Fibroblast of lung (primary cell): ENCODE data around the gene ANKRD17.

Experiments
- CTCF ChIP-seq, 2 donors: IDR thresholded peaks in 1 of 2; conservative IDR thresholded peaks in 1 of 2; 1 replicate in 1 of 2; 2 replicates in 1 of 2; pipeline ENCODE4 v1.5.1; 2011 to 2012; ENCODE audit warnings: low read length in 2 of 2, control low read depth in 1 of 2, inconsistent platforms in 1 of 2, low read depth in 1 of 2, mild to moderate bottlenecking in 1 of 2
- EZH2 ChIP-seq: IDR thresholded peaks from 2 replicates; pipeline ENCODE4 v1.5.1; 2012; ENCODE audit warnings: low read length, control low read depth, mild to moderate bottlenecking; ENCODE audit errors: missing control alignments

GRCh38 chr4:73247100-73247499, 11.5 kb downstream of the ANKRD17 start:
- TF ChIP-seq CTCF (conservative IDR thresholded peaks at IDR 0.05 in 1 of 2, IDR thresholded peaks at IDR 0.05 in 1 of 2; ENCODE audit: low read depth in 1 of 2, low read length in 2 of 2) = no peak
- TF ChIP-seq EZH2 = no peak
